Measurements from ENCODE around the gene BLOC1S3. TPM values are rescaled to one million over a fixed set of nuclear protein-coding genes. Genes with fewer than 3 reads are reported as not detected.

BLOC1S3 gene
- total RNA-seq, 2 experiments from 2014 or later: 8.1 to 13.8 TPM

DNA sequence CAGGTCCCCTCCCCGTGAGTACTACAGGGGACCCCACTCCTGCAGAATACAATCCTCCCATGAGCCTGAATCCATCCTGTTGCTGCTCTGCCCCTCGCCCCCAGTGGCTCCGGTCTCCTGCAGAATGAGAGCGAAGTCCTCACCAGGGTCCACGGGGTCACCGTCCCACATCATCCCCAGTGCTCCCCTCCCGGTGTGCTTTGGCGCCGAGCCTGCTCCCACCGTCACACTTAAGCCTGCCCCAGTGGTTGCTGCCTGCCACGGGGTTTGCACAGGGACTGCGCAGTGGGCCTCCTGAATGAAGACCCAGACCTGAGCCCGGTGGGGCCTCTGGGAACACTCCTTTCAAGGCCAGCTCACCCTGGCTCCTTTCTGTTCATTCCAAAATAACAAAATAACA is 48.3 kb upstream of the BLOC1S3 start:
- Histone ChIP-seq H3K4me1 (ENCODE audit: insufficient read depth, low read length, poor library complexity, severe bottlenecking) (peaks cover 75% of the 10 kb centered on the region), H3K27ac (ENCODE audit: low read depth, low read length, poor library complexity, severe bottlenecking) (peak overlapping the region; percentile 46), H3K4me3 (ENCODE audit: low read depth, low read length, poor library complexity, severe bottlenecking) (peak overlapping the region; percentile 9), H3K4me2 (ENCODE audit: low read length) (peak overlapping the region; percentile 55), H3K36me3 (ENCODE audit: insufficient read depth, low read length) (peaks cover 12% of the 10 kb centered on the region; the same call in 1 of the 2 replicates), H4K20me1 (ENCODE audit: insufficient read depth, low read length) (no peaks in the 10 kb centered on the region), H3K9me3 (ENCODE audit: low read length) (no peaks in the 10 kb centered on the region), H3K9me2 (ENCODE audit: insufficient read depth, low read length) (no peaks in the 10 kb centered on the region), H2AFZ (ENCODE audit: low read length) (no peak overlapping the region), H3K79me2 (ENCODE audit: insufficient read depth, low read depth, low read length) (peaks cover 34% of the 10 kb centered on the region)
- BruUV-seq (replicated peaks): no TSS peak
- TF ChIP-seq EZH2phosphoT487 (IDR thresholded peaks at IDR 0.05; ENCODE audit: borderline replicate concordance, low read depth, low read length): no peak
- TF ChIP-seq, protein P1, sequence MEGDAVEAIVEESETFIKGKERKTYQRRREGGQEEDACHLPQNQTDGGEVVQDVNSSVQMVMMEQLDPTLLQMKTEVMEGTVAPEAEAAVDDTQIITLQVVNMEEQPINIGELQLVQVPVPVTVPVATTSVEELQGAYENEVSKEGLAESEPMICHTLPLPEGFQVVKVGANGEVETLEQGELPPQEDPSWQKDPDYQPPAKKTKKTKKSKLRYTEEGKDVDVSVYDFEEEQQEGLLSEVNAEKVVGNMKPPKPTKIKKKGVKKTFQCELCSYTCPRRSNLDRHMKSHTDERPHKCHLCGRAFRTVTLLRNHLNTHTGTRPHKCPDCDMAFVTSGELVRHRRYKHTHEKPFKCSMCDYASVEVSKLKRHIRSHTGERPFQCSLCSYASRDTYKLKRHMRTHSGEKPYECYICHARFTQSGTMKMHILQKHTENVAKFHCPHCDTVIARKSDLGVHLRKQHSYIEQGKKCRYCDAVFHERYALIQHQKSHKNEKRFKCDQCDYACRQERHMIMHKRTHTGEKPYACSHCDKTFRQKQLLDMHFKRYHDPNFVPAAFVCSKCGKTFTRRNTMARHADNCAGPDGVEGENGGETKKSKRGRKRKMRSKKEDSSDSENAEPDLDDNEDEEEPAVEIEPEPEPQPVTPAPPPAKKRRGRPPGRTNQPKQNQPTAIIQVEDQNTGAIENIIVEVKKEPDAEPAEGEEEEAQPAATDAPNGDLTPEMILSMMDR (conservative IDR thresholded peaks at IDR 0.05; ENCODE audit: low read length): no peak
- POLR2A ChIA-PET: no interaction called here
- intact Hi-C loops (cut with micrococcal nuclease; ENCODE audit: unreplicated experiment): loop anchor here (2.0 kb wide), 1 partner anchor 37 kb away; the partner anchor contains the start of gene PPP1R37
- CTCF ChIA-PET (ENCODE audit: unreplicated experiment): no interaction called here
- no peak for DNase-seq (ENCODE audit: low spot score)

DNA sequence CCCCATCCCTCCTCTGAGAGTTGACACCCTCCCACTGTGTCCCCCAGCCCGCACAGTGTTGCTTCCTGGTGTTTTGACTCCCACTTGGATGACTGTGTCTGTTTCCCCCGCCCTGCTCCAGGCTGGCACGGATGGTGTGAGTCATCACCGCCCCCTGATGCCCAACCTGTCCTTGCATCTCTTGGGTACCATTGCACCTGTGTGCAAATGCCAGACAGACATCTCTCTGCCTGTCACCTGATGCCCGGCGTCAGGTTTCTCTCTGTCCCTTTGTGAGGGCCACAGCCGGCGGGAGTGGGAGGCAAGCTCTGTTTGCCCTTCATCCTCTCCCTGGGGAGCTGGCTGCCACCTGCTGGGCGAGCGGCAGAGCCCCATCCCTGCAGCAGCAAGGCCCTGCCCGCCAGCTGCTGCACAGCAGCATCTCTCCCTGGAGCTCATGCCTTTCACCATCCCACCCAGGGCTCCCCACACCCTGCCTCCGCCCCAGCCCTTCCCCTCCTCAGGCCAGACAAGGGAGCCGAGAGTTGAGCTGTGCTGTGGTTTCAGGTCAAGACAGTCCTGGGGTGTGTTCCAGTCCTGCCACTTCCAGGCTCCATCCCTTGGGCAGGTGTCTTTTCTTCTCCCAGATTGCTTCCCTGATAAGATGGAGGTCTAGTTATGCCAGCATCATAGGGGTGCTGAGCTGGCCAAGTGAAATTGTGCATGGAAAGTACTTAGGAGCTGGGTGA is 47.5 kb upstream of the BLOC1S3 start:
- H3K27ac ChIP-seq (ENCODE audit: low read depth, low read length, poor library complexity, severe bottlenecking): peak overlapping the region; percentile 46
- TF ChIP-seq, protein P1 (conservative IDR thresholded peaks at IDR 0.05; ENCODE audit: low read length): peak; percentile 82
- no peak for TF ChIP-seq EZH2phosphoT487 (IDR thresholded peaks at IDR 0.05; ENCODE audit: borderline replicate concordance, low read depth, low read length)
- no peak overlapping the region for H2AFZ ChIP-seq (ENCODE audit: low read length)
- peaks cover 42% of the 10 kb centered on the region for H3K79me2 ChIP-seq (ENCODE audit: insufficient read depth, low read depth, low read length)
- H3K9me2 ChIP-seq (ENCODE audit: insufficient read depth, low read length): no peaks in the 10 kb centered on the region
- peak; percentile 89 for DNase-seq (ENCODE audit: low spot score)
- peaks cover 76% of the 10 kb centered on the region for H3K4me1 ChIP-seq (ENCODE audit: insufficient read depth, low read length, poor library complexity, severe bottlenecking)
- no peaks in the 10 kb centered on the region for H4K20me1 ChIP-seq (ENCODE audit: insufficient read depth, low read length)
- H3K36me3 ChIP-seq (ENCODE audit: insufficient read depth, low read length): peaks cover 14% of the 10 kb centered on the region; the same call in 1 of the 2 replicates
- H3K4me3 ChIP-seq (ENCODE audit: low read depth, low read length, poor library complexity, severe bottlenecking): peak overlapping the region; percentile 9
- ChIA-PET CTCF (ENCODE audit: unreplicated experiment) (interaction anchor here (0.7 kb wide), 2 partner anchors 39 to 132 kb away, joined by 3 read pairs; partner anchors contain the start of gene PPP1R37), POLR2A (interaction anchor here (0.6 kb wide), 1 partner anchor 39 kb away, joined by 4 read pairs; no protein-coding TSS in a partner anchor)
- intact Hi-C loops (cut with micrococcal nuclease; ENCODE audit: unreplicated experiment): loop anchor here (2.0 kb wide), 1 partner anchor 38 kb away; the partner anchor contains the start of gene PPP1R37
- H3K4me2 ChIP-seq (ENCODE audit: low read length): peak overlapping the region; percentile 55
- BruUV-seq (replicated peaks): no TSS peak
- H3K9me3 ChIP-seq (ENCODE audit: low read length): no peaks in the 10 kb centered on the region

DNA sequence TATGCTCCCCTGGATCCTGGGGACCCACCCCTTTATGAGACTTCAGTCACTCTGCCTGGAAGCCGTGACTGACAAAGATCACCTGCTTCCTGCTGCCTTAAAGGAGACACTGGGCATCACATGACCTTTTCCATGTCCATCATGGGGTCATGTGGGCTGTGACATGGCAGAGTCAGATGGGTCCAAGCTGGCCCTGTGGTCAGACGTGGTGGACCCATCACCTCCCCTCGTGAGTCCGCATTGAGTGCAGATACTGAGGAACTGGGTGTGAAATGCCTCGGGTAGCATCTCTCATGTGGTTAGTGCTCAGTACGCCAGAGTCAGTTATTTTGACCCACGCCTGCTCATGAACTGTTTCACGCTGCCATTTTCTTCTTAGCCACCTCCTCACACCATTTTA is 44.9 kb upstream of the BLOC1S3 start:
- ChIA-PET POLR2A (no interaction called here), CTCF (ENCODE audit: unreplicated experiment) (no interaction called here)
- no peak for DNase-seq (ENCODE audit: low spot score)
- H3K36me3 ChIP-seq (ENCODE audit: insufficient read depth, low read length): peaks cover 11% of the 10 kb centered on the region; the same call in 1 of the 2 replicates
- H3K4me2 ChIP-seq (ENCODE audit: low read length): peak overlapping the region; percentile 79
- peaks cover 83% of the 10 kb centered on the region for H3K4me1 ChIP-seq (ENCODE audit: insufficient read depth, low read length, poor library complexity, severe bottlenecking)
- H3K9me2 ChIP-seq (ENCODE audit: insufficient read depth, low read length): no peaks in the 10 kb centered on the region
- H3K9me3 ChIP-seq (ENCODE audit: low read length): no peaks in the 10 kb centered on the region
- TF ChIP-seq, protein P1 (conservative IDR thresholded peaks at IDR 0.05; ENCODE audit: low read length): no peak
- TF ChIP-seq EZH2phosphoT487 (IDR thresholded peaks at IDR 0.05; ENCODE audit: borderline replicate concordance, low read depth, low read length): no peak
- no peak overlapping the region for H3K4me3 ChIP-seq (ENCODE audit: low read depth, low read length, poor library complexity, severe bottlenecking)
- peaks cover 37% of the 10 kb centered on the region for H3K79me2 ChIP-seq (ENCODE audit: insufficient read depth, low read depth, low read length)
- H4K20me1 ChIP-seq (ENCODE audit: insufficient read depth, low read length): no peaks in the 10 kb centered on the region
- peak overlapping the region; percentile 98 for H3K27ac ChIP-seq (ENCODE audit: low read depth, low read length, poor library complexity, severe bottlenecking)
- intact Hi-C loops (cut with micrococcal nuclease; ENCODE audit: unreplicated experiment): no loop called here
- no peak overlapping the region for H2AFZ ChIP-seq (ENCODE audit: low read length)
- no TSS peak for BruUV-seq (replicated peaks)

All from OCI-LY7 (cell line).